KG1 (cell line): ENCODE measurements around the gene BGN.

Source experiments
- DNase-seq: peaks from one replicate; lab custom pipeline; 2025; lab: John Stamatoyannopoulos, UW

The BGN gene

GRCh38 chrX:153460826-153461225, 34.0 kb upstream of the BGN start:
- DNase-seq: no peak

- no peak for DNase-seq
Observed at GRCh38 chrX:153462291-153462690, 32.5 kb upstream of the BGN start.

GRCh38 chrX:153463031-153463430, 31.7 kb upstream of the BGN start:
- DNase-seq: no peak

- DNase-seq: no peak
Observed at GRCh38 chrX:153463556-153463955, 31.2 kb upstream of the BGN start.

GRCh38 chrX:153464116-153464515, 30.7 kb upstream of the BGN start:
- DNase-seq: no peak

GRCh38 chrX:153465691-153466380, 28.9 kb upstream of the BGN start:
- DNase-seq: no peak

GRCh38 chrX:153468008-153468580, 26.7 kb upstream of the BGN start:
- DNase-seq: no peak

- DNase-seq: no peak
Observed at GRCh38 chrX:153469811-153470410, 24.9 kb upstream of the BGN start.

GRCh38 chrX:153470411-153471363, 24.1 kb upstream of the BGN start, which contains the start of gene HAUS7:
Gene HAUS7, minus strand, starts transcription at chrX:153470576. Its CDS starts 19 bp downstream, at chrX:153470557.
- DNase-seq: peak; percentile 52

GRCh38 chrX:153471663-153472280, 23.0 kb upstream of the BGN start:
- DNase-seq: no peak

- no peak for DNase-seq
Observed at GRCh38 chrX:153473126-153473525, 21.7 kb upstream of the BGN start.

GRCh38 chrX:153474266-153474665, 20.5 kb upstream of the BGN start:
- no peak for DNase-seq

GRCh38 chrX:153474718-153475117, 20.1 kb upstream of the BGN start:
- no peak for DNase-seq

- DNase-seq: no peak
Observed at GRCh38 chrX:153475271-153475670, 19.5 kb upstream of the BGN start.

GRCh38 chrX:153475751-153476281, 19.0 kb upstream of the BGN start:
- DNase-seq: no peak

- DNase-seq: no peak
Observed at GRCh38 chrX:153476666-153477363, 18.0 kb upstream of the BGN start.

- no peak for DNase-seq
Observed at GRCh38 chrX:153477364-153477857, 17.4 kb upstream of the BGN start.

GRCh38 chrX:153477901-153478300, 16.9 kb upstream of the BGN start:
- DNase-seq: no peak

- no peak for DNase-seq
Observed at GRCh38 chrX:153478746-153479145, 16.0 kb upstream of the BGN start.

GRCh38 chrX:153481043-153481442, 13.7 kb upstream of the BGN start:
- DNase-seq: no peak
